Measurements from ENCODE around the gene LRCH3.
"Not testable (repeated sequence)": the region's sequence is repeated elsewhere in the genome, so short reads cannot be mapped to it uniquely, and the experiment has no call there.

Gene LRCH3

GRCh38 chr3:197888511-197888910, 97.5 kb downstream of the LRCH3 start:
- no peak for DNase-seq

GRCh38 chr3:197889204-197889930, 98.3 kb downstream of the LRCH3 start:
- no peak for DNase-seq

DNA sequence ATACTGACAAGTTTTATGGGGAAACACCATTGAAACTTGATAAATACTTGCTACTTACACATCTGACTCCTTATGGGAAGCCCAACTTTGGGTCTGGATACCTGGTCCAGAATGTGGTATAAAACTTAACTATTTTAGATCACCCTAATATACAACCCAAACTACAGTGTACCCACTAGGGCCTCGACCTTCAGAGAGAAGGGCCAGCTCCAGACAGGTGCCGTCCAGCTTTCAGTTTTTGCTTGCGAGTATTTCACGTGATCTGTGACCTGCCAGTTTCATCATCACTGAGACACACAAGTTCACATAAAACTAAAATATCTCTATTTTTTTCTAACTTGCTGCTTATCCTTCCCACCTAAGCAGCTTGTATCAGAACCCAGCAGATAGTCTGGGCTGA, 99.6 kb downstream of the LRCH3 start:
- DNase-seq, result no peak

GRCh38 chr3:197892162-197892561, 101.1 kb downstream of the LRCH3 start:
- DNase-seq, result no peak

DNA sequence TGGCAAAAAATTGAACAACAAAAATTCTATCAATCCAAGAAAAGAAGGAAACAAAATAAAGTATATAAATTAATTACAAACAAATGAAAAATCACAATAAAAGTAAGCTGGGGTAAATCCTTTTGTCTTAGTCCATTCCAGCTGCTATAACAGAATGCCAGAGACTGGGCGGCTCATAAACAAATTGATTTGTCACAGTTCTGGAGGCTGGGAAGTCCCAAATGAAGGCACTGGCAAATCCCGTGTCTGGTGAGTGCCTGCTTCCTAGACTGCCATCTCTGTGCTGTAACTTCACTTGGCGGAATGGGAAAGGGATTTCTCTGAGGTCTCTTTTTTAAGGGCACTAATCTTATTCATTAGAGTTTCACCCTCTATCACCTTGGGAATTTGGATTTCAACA, 105.4 kb downstream of the LRCH3 start:
- no peak for DNase-seq

- no peak for DNase-seq
Observed at GRCh38 chr3:197899833-197900478, 108.9 kb downstream of the LRCH3 start.

GRCh38 chr3:197901626-197902025, 110.6 kb downstream of the LRCH3 start:
- no peak for DNase-seq

GRCh38 chr3:197906023-197906849, 115.2 kb downstream of the LRCH3 start:
- DNase-seq, result peak; percentile 75

GRCh38 chr3:197906850-197907187, 115.8 kb downstream of the LRCH3 start:
- no peak for DNase-seq

GRCh38 chr3:197907196-197907595, 116.1 kb downstream of the LRCH3 start:
- no peak for DNase-seq

DNA sequence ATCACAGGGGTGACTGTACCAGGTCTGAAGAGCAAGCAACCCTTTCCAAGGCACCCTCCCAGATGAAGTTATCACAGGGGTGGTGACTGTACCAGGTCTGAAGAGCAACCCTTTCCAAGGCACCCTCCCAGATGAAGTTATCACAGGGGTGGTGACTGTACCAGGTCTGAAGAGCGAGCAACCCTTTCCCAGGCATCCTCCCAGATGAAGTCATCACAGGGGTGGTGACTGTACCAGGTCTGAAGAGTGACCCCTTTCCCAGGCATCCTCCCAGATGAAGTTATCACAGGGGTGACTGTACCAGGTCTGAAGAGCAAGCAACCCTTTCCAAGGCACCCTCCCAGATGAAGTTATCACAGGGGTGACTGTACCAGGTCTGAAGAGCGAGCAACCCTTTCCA, 117.5 kb downstream of the LRCH3 start:
- not testable (repeated sequence) for DNase-seq

DNA sequence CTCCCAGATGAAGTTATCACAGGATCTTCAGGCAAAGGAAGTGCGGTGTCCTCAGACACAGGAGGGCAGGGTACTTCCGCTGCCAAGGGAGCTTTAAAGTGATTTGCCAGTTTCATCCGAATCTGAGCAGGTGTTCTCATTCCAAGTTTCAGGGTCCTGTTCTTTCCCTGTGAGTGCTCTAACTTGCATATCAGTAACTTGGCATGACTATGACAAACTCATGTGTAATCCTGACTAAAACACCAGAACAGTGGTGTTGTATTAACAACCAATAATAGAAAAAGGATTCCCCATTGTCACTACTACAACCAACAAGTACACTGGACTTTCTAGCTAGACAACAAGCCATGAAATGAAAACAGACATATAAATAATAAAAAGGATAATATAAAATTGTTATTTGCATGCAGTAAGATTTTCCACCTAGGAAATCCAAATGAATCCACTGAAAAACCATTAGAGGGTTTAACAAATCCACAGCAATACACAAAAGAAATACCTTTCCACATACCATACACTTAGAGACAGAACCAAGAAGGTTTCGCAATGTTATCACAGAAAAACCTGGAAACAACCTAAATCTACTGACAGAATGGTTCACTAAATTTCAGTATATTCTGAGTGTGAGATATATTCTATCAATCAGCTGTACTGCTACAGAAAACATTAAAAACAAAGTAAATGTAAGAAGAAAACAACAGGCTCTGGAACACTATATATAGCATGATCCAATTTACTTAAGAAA, 118.1 kb downstream of the LRCH3 start:
- DNase-seq, result no peak

DNA sequence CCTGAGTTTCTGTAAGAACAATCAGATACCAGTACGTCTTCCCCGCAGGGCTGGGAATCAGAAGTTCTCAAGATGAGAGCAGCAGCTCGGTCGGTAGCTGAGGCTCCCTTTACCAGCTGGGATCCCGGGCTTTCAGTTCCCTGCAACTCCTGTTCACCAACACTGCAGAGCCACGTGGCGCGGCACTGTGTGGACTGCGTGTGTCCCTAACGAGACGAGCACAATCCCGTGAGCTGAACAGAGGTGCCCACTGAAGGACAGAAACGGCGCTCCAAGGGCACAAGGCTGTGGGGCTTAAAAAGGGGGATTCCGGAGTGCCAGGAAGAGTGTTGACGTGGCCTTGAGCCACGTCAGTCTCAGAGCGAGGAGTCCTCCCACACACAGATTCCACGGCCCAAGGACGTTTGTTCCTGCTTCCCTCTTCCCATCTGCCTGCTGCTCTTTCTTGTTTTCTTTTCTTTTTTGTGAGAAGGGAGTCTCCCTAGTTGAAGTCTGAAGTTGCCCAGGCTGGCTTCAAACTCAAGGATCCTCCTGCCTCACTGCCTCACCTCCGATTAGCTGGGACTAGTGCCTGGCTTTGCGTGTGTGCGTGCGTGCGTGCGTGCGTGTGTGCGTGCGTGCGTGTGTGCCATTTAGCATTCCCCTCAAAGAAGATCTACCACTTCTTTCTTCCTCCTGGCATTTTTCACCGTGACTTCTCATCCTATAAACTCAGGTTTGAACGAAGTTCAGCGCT, 121.9 kb downstream of the LRCH3 start:
- no peak for DNase-seq

- DNase-seq, result no peak
Observed at GRCh38 chr3:197913641-197914380, 122.8 kb downstream of the LRCH3 start.

DNA sequence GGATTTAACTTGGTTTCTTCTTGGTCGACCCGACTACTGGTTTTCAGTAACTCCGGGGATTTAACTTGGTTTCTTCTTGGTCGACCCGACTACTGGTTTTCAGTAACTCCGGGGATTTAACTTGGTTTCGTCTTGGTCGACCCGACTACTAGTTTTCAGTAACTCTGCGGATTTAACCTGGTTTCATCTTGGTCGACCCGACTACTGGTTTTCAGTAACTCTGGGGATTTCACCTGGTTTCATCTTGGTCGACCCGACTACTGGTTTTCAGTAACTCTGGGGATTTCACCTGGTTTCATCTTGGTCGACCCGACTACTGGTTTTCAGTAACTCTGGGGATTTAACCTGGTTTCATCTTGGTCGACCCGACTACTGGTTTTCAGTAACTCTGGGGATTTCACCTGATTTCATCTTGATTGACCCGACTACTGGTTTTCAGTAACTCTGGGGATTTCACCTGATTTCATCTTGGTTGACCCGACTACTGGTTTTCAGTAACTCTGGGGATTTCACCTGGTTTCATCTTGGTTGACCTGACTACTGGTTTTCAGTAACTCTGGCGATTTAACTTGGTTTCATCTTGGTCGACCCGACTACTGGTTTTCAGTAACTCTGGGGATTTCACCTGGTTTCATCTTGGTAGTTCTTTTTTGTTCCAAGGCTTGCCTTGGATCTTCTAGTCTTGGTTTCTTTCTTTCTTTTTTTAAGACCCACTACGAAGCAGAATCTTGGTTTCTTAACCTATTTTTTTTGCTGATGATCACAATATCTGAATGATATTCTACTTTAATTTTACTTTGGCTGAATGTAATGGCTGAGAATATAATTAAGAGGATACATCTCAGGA, 130.6 kb downstream of the LRCH3 start:
- not testable (repeated sequence) for DNase-seq

GRCh38 chr3:197926418-197926817, 135.4 kb downstream of the LRCH3 start:
- DNase-seq, result no peak

GRCh38 chr3:197927578-197927977, 136.5 kb downstream of the LRCH3 start:
- DNase-seq, result not testable (repeated sequence)

DNA sequence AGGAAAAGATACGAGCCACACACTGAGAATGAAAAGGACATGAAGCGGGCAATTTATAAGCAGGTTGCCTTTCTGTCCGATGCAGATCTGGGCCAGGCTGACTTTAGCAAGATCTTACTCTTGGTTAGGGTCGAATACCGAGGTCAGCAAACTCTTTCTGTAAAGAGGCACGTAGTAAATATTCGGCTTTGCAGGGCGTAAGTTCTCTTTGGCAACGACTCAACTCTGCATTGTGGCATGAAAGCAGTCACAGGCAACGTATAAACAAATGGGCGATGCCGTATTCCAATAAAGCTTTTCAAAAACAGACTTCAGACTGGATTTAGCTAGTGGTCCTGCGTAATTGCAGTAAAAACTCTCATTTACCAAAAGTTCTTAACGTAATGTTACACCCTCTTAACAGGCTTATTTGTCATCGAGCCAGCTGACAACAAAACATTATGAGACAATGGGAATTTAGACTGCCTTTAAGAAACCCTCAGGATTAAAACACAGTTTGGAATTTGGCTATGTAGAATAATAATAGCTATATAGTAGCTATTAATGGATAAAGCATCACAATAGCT, 145.8 kb downstream of the LRCH3 start:
- no peak for DNase-seq

Data from activated CD4-positive, alpha-beta T cell treated with anti-CD3 and anti-CD28 coated beads, Interleukin-2, amount 50 U/mL, for 1 hour (primary cell).